Loucy (cell line): ENCODE data around the gene PALLD.

Source experiments
- H2AFZ ChIP-seq: fragments of 200-600 bp; sonication (generic); 2 replicates; pipeline ENCODE4 v1.6.0; 2016; ENCODE audit warnings: antibody characterized with exemption, mild to moderate bottlenecking, low read length, moderate library complexity
- H3F3A ChIP-seq: fragments of 200-600 bp; 2 replicates; pipeline ENCODE4 v1.6.0; 2016; ENCODE audit warnings: antibody characterized with exemption, low read depth, mild to moderate bottlenecking
- H3K27me3 ChIP-seq: fragments of 200-600 bp; sonication (generic); 2 replicates; pipeline ENCODE4 v1.6.1; 2014; ENCODE audit warnings: low read length, mild to moderate bottlenecking; ENCODE audit not compliant: insufficient read depth, poor library complexity, severe bottlenecking
- H3K36me3 ChIP-seq: fragments of 200-600 bp; sonication (generic); 2 replicates; pipeline ENCODE4 v1.6.1; 2016; ENCODE audit warnings: low read length; ENCODE audit not compliant: insufficient read depth
- H3K4me1 ChIP-seq: fragments of 200-600 bp; sonication (generic); 2 replicates; pipeline ENCODE4 v1.5.1; 2014; ENCODE audit warnings: low read length, mild to moderate bottlenecking; ENCODE audit not compliant: insufficient read depth, poor library complexity, severe bottlenecking
- H3K4me2 ChIP-seq: fragments of 200-600 bp; sonication (generic); 2 replicates; pipeline ENCODE4 v1.6.0; 2014; ENCODE audit warnings: antibody characterized with exemption, low read length, low read depth, mild to moderate bottlenecking; ENCODE audit not compliant: poor library complexity, severe bottlenecking
- H3K4me3 ChIP-seq: fragments of 200-600 bp; sonication (generic); 2 replicates; pipeline ENCODE4 v1.5.1; 2014; ENCODE audit warnings: low read length, mild to moderate bottlenecking, mixed read lengths; ENCODE audit not compliant: poor library complexity, severe bottlenecking
- H3K79me2 ChIP-seq: fragments of 200-600 bp; sonication (generic); 2 replicates; pipeline ENCODE4 v1.6.1; 2014; ENCODE audit warnings: low read length; ENCODE audit not compliant: insufficient read depth
- H3K9ac ChIP-seq: fragments of 200-600 bp; sonication (generic); 2 replicates; pipeline ENCODE4 v1.6.0; 2014; ENCODE audit warnings: mild to moderate bottlenecking, low read depth, low read length, moderate library complexity; ENCODE audit not compliant: poor library complexity, severe bottlenecking
- H3K9me2 ChIP-seq: fragments of 200-600 bp; sonication (generic); replicated peaks from 2 replicates; pipeline ENCODE4 v1.6.1; 2016; ENCODE audit warnings: low read depth, low read length, mixed read lengths
- H3K9me3 ChIP-seq: fragments of 200-600 bp; sonication (generic); 2 replicates; pipeline ENCODE4 v1.6.1; 2014; ENCODE audit warnings: mild to moderate bottlenecking, antibody characterized with exemption, low read length, low read depth; ENCODE audit not compliant: insufficient read depth
- H4K20me1 ChIP-seq: fragments of 200-600 bp; sonication (generic); 2 replicates; pipeline ENCODE4 v1.6.0; 2014; ENCODE audit warnings: antibody characterized with exemption, low read length, mild to moderate bottlenecking; ENCODE audit not compliant: insufficient read depth, poor library complexity, severe bottlenecking
- CTCF ChIP-seq: fragments of 200-600 bp; sonication (generic); conservative IDR thresholded peaks from 2 replicates; pipeline ENCODE4 v1.5.1; 2014; ENCODE audit warnings: mild to moderate bottlenecking, antibody characterized with exemption, low read length
- EZH2phosphoT487 ChIP-seq: fragments of 200-600 bp; IDR thresholded peaks from 2 replicates; pipeline ENCODE4 v1.6.1; 2018; ENCODE audit warnings: antibody characterized with exemption, mild to moderate bottlenecking, moderate library complexity, borderline replicate concordance

PALLD gene

GRCh38 chr4:168490711-168491110, 6.1 kb upstream of the PALLD start:
- H4K20me1 ChIP-seq = no peaks in the 10 kb centered on the region
- no peaks in the 10 kb centered on the region for H3K27me3 ChIP-seq
- TF ChIP-seq CTCF (no peak), EZH2phosphoT487 (no peak)
- H3F3A ChIP-seq = no peaks in the 10 kb centered on the region
- no peaks in the 10 kb centered on the region for H3K9me2 ChIP-seq
- H3K4me1 ChIP-seq = peaks cover 29% of the 10 kb centered on the region
- H3K9me3 ChIP-seq = no peaks in the 10 kb centered on the region
- H3K4me3 ChIP-seq = no peak overlapping the region
- H3K4me2 ChIP-seq = no peak overlapping the region
- H3K9ac ChIP-seq = no peak overlapping the region
- H3K79me2 ChIP-seq = no peaks in the 10 kb centered on the region
- no peaks in the 10 kb centered on the region for H3K36me3 ChIP-seq
- no peak overlapping the region for H2AFZ ChIP-seq

- Histone ChIP-seq H3F3A (no peaks in the 10 kb centered on the region), H3K36me3 (no peaks in the 10 kb centered on the region), H3K4me1 (peaks cover 27% of the 10 kb centered on the region), H3K9ac (no peak overlapping the region), H3K9me2 (no peaks in the 10 kb centered on the region), H2AFZ (no peak overlapping the region), H3K9me3 (no peaks in the 10 kb centered on the region), H4K20me1 (no peaks in the 10 kb centered on the region), H3K79me2 (no peaks in the 10 kb centered on the region), H3K4me3 (no peak overlapping the region), H3K27me3 (no peaks in the 10 kb centered on the region), H3K4me2 (no peak overlapping the region)
- TF ChIP-seq EZH2phosphoT487 (no peak), CTCF (no peak)
These were observed 5.3 kb upstream of the PALLD start for GRCh38 chr4:168491563-168491962.

GRCh38 chr4:168498251-168498650, 1.4 kb downstream of the PALLD start:
- H3K79me2 ChIP-seq = no peaks in the 10 kb centered on the region
- no peaks in the 10 kb centered on the region for H3K27me3 ChIP-seq
- H3K36me3 ChIP-seq = no peaks in the 10 kb centered on the region
- H3K4me3 ChIP-seq = no peak overlapping the region
- H3K9ac ChIP-seq = no peak overlapping the region
- no peaks in the 10 kb centered on the region for H4K20me1 ChIP-seq
- no peaks in the 10 kb centered on the region for H3K9me3 ChIP-seq
- TF ChIP-seq CTCF (no peak), EZH2phosphoT487 (no peak)
- no peak overlapping the region for H3K4me2 ChIP-seq
- H3F3A ChIP-seq = no peaks in the 10 kb centered on the region
- no peaks in the 10 kb centered on the region for H3K9me2 ChIP-seq
- no peak overlapping the region for H2AFZ ChIP-seq
- H3K4me1 ChIP-seq = no peaks in the 10 kb centered on the region
